Measurements from ENCODE around the gene KIAA0586. TPM values are rescaled to one million over a fixed set of nuclear protein-coding genes. Genes with fewer than 3 reads are reported as not detected.

The KIAA0586 gene
- total RNA-seq, 4 donors from 2014 or later, result 12.0 to 26.3 (median 12.2) TPM

- no peak for DNase-seq (ENCODE audit: low spot score)
- TF ChIP-seq, protein P1, sequence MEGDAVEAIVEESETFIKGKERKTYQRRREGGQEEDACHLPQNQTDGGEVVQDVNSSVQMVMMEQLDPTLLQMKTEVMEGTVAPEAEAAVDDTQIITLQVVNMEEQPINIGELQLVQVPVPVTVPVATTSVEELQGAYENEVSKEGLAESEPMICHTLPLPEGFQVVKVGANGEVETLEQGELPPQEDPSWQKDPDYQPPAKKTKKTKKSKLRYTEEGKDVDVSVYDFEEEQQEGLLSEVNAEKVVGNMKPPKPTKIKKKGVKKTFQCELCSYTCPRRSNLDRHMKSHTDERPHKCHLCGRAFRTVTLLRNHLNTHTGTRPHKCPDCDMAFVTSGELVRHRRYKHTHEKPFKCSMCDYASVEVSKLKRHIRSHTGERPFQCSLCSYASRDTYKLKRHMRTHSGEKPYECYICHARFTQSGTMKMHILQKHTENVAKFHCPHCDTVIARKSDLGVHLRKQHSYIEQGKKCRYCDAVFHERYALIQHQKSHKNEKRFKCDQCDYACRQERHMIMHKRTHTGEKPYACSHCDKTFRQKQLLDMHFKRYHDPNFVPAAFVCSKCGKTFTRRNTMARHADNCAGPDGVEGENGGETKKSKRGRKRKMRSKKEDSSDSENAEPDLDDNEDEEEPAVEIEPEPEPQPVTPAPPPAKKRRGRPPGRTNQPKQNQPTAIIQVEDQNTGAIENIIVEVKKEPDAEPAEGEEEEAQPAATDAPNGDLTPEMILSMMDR (IDR thresholded peaks at IDR 0.05), result no peak
Measured at GRCh38 chr14:58593977-58594376, 166.5 kb downstream of the KIAA0586 start.

GRCh38 chr14:58597041-58597440 is 169.5 kb downstream of the KIAA0586 start:
- DNase-seq (ENCODE audit: low spot score) (no peak), ATAC-seq (ENCODE audit: low FRiP score) (no peak)
- TF ChIP-seq, protein P1 (IDR thresholded peaks at IDR 0.05), result no peak

More at GRCh38 chr14:58593977-58594376, 166.5 kb downstream of the KIAA0586 start:
- no peak for ATAC-seq (ENCODE audit: low FRiP score)

DNA sequence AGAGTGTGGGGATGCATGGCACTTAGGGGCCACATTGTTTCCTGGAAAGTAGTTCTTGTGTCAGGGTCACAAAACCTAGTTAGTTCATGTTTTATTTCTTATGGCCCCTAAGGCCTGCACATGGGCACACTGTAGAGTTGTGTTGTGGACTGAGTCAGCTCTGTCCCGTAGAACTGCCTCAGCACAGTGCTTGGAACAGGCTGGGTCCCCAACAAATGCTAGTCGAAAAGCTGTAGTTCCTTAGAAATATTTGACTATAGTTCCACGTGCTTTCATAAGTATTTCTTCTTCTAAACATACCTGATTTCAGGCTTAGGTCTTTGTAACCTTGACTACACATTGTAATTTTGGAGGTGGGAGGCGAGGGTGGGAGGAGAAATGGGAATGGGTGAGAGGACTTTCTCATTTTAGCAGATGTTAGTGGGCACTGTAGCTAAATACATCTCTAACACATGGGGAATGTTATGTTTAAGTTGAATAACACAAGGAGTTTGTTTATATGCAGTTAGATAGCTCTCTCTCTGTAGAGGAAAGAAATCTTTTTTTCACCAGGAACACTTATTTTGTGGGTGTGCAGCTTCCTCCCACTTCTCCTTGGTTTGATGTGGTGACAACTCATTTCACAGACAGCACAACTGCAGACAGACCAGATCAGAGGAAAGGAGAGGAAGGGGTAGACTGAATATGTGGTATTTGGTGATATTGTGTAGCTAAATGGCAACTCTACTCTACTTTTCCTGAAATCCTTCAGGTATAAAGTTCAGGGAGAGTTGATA is 170.7 kb downstream of the KIAA0586 start:
- DNase-seq (ENCODE audit: low spot score), result no peak
- ATAC-seq (ENCODE audit: low FRiP score), result no peak
- TF ChIP-seq, protein P1 (IDR thresholded peaks at IDR 0.05), result no peak

GRCh38 chr14:58598804-58599525 is 171.4 kb downstream of the KIAA0586 start:
- TF ChIP-seq, protein P1 (IDR thresholded peaks at IDR 0.05), result no peak
- ATAC-seq (ENCODE audit: low FRiP score) (no peak), DNase-seq (ENCODE audit: low spot score) (no peak)

DNA sequence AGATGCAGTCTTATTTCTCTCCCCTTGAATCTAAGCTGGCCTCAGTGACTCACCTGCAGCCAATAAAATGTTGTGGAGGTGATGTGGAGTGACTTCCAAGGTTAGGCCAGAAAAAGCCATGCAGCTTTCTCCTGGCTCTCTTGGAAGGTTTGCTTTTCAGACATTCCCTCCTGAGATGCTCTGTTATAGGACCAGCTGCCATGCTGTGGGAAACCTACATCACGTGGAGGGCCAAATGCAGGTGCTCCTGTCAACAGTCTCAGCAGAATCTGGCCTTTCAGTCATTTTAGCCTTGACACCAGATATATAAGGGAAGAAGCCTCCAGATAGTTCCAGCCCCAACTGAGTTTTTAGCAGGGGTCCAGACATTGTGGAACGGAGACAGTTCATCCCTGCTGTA is 172.2 kb downstream of the KIAA0586 start:
- no peak for ATAC-seq (ENCODE audit: low FRiP score)
- DNase-seq (ENCODE audit: low spot score), result no peak
- TF ChIP-seq, protein P1 (IDR thresholded peaks at IDR 0.05), result no peak

Small RNA genes lying within 50 kb of the gene (small RNA-seq; reads per million reads assigned to genes)
- not detected for gene HSBP1P1
- gene RF00019, result not detected

Other genes starting within 250 kb of the KIAA0586 start
- gene ACTR10, start 227.6 kb upstream of the KIAA0586 start, total RNA-seq, result 10 to 100 TPM; 37.7 to 71.4 (median 53.7) TPM
- 100 to 1,000 TPM in 2 of 4 donors, 10 to 100 TPM in 2; 91.8 to 126 (median 107) TPM for gene PSMA3, start 182.9 kb upstream of the KIAA0586 start, total RNA-seq
- gene ARID4A, start 129.2 kb upstream of the KIAA0586 start, total RNA-seq, result 10 to 100 TPM; 12.6 to 33.7 (median 18.5) TPM
- gene TOMM20L, start 31.8 kb upstream of the KIAA0586 start, total RNA-seq, result not detected
- 10 to 100 TPM; 42.6 to 53.2 (median 44.0) TPM for gene TIMM9, start 188 bp upstream of the KIAA0586 start, total RNA-seq
- gene DACT1, start 210.2 kb downstream of the KIAA0586 start, total RNA-seq, result 1 to 10 TPM; 2.7 to 9.7 (median 4.3) TPM

Measured in omental fat pad (tissue), 4 donors.